RWPE2 (cell line): ENCODE measurements around the gene MACROD2.
A peak's percentile ranks its signal among the peaks of the same experiment; 100 is the strongest.

Experiments
- ATAC-seq: fragments of 200-7000 bp; cut with Tn5 transposase; 3 replicates; pipeline ENCODE4 v1.9.1; 2021; ENCODE audit warnings: low read depth
- DNase-seq: peaks from one replicate; pipeline ENCODE4 v3.0.0-alpha.2; 2020; ENCODE audit warnings: low spot score
- H3K27ac ChIP-seq: fragments of 450-650 bp; 2 replicates; pipeline ENCODE4 v1.5.1; 2017; ENCODE audit warnings: mild to moderate bottlenecking; ENCODE audit not compliant: poor library complexity, severe bottlenecking
- H3K27me3 ChIP-seq: fragments of 250-450 bp; sonication (Bioruptor Pico); 2 replicates; pipeline ENCODE4 v1.5.1; 2021; ENCODE audit warnings: mild to moderate bottlenecking, moderate library complexity; ENCODE audit not compliant: insufficient read depth, poor library complexity, severe bottlenecking
- H3K36me3 ChIP-seq: fragments of 250-450 bp; sonication (Bioruptor Pico); 2 replicates; pipeline ENCODE4 v1.5.1; 2020; ENCODE audit warnings: low read depth, mild to moderate bottlenecking, moderate library complexity
- H3K4me1 ChIP-seq: fragments of 250-450 bp; sonication (Bioruptor Pico); 2 replicates; pipeline ENCODE4 v1.5.1; 2021; ENCODE audit warnings: mild to moderate bottlenecking, moderate library complexity; ENCODE audit not compliant: insufficient read depth, poor library complexity, severe bottlenecking
- H3K4me3 ChIP-seq: fragments of 250-450 bp; sonication (Bioruptor Pico); 2 replicates; pipeline ENCODE4 v1.5.1; 2021; ENCODE audit warnings: mild to moderate bottlenecking, moderate library complexity; ENCODE audit not compliant: severe bottlenecking
- H3K9me3 ChIP-seq: fragments of 250-450 bp; sonication (Bioruptor Pico); 2 replicates; pipeline ENCODE4 v1.5.1; 2021; ENCODE audit warnings: mild to moderate bottlenecking, moderate library complexity; ENCODE audit not compliant: severe bottlenecking
- TF ChIP-seq, protein P1 (sequence below): fragments of 450-650 bp; IDR thresholded peaks from one replicate; pipeline ENCODE4 v1.5.1; 2017; ENCODE audit warnings: mild to moderate bottlenecking, moderate library complexity; ENCODE audit not compliant: poor library complexity, severe bottlenecking

The MACROD2 gene

DNA sequence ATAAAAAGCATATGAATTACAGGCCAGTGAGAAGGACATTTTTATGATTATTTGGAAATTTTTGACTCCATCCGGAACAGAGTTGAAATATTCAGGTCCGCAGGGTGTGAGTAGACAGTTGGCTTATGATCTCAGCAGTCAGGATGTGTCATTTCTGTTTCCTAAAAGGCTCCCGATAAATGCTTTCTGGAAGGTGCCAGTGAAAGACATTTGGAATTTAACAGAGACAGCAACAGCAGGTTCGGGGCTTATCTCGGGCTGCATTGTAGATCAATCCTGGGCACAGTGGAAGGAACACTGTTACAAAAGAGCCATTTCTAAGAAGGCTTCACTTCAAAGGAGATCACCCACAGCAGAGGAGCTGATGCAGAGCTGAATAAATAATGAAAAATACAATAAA is 1643.5 kb downstream of the MACROD2 start:
- no peak for DNase-seq

DNA sequence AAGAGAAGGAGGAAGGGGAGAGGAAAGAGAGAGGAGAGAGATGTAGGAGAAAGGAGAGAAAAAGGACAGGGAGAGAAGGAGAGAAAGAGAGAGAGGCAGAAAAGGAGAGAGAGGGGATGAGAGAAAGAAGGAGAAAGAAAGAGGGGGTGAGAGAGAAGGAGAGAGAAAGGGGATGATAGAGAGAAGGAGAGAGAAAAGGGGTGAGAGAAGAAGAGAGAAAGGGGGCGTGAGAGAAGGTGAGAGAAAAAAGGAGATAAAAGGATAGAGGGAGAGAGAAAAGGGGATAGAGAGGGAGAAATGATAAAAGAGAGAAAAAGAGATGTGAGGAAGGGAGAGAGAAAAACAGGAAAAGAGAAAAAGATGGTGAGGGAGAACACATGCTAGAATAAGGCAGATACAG is 1644.5 kb downstream of the MACROD2 start:
- no peak overlapping the region for H3K4me3 ChIP-seq
- H3K27ac ChIP-seq = no peak overlapping the region
- ATAC-seq (no peak), DNase-seq (no peak)
- TF ChIP-seq, protein P1, sequence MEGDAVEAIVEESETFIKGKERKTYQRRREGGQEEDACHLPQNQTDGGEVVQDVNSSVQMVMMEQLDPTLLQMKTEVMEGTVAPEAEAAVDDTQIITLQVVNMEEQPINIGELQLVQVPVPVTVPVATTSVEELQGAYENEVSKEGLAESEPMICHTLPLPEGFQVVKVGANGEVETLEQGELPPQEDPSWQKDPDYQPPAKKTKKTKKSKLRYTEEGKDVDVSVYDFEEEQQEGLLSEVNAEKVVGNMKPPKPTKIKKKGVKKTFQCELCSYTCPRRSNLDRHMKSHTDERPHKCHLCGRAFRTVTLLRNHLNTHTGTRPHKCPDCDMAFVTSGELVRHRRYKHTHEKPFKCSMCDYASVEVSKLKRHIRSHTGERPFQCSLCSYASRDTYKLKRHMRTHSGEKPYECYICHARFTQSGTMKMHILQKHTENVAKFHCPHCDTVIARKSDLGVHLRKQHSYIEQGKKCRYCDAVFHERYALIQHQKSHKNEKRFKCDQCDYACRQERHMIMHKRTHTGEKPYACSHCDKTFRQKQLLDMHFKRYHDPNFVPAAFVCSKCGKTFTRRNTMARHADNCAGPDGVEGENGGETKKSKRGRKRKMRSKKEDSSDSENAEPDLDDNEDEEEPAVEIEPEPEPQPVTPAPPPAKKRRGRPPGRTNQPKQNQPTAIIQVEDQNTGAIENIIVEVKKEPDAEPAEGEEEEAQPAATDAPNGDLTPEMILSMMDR = no peak
- no peaks in the 10 kb centered on the region for H3K27me3 ChIP-seq
- H3K36me3 ChIP-seq = no peaks in the 10 kb centered on the region
- H3K9me3 ChIP-seq = no peaks in the 10 kb centered on the region
- H3K4me1 ChIP-seq = no peaks in the 10 kb centered on the region

More for the DNA sequence above, 1643.5 kb downstream of the MACROD2 start:
- H3K4me1 ChIP-seq = no peaks in the 10 kb centered on the region
- no peak overlapping the region for H3K4me3 ChIP-seq
- H3K27ac ChIP-seq = no peak overlapping the region
- H3K9me3 ChIP-seq = no peaks in the 10 kb centered on the region
- TF ChIP-seq, protein P1 = no peak
- H3K36me3 ChIP-seq = no peaks in the 10 kb centered on the region
- H3K27me3 ChIP-seq = no peaks in the 10 kb centered on the region
- no peak for ATAC-seq

DNA sequence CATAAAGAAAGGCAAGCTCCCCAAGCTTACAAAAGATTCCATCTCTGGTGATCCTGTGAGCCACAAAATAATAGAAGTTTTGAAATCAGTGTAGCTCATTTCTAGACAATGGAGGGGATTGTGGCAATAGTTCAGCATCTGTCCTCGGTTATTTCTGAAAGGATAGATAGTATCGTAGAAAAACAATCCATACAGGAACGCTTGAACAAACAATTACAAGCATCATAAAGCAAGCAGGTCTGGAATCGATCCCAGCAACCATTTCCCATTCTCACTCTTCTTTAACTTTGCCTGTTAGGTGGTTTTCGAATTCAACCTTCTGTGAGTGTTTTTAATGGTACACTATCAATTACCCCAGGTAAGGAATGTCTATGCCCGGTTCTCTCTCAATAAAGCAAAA is 1646.8 kb downstream of the MACROD2 start:
- Histone ChIP-seq H3K4me3 (no peak overlapping the region), H3K27ac (no peak overlapping the region), H3K27me3 (no peaks in the 10 kb centered on the region), H3K36me3 (no peaks in the 10 kb centered on the region), H3K9me3 (no peaks in the 10 kb centered on the region), H3K4me1 (no peaks in the 10 kb centered on the region)
- ATAC-seq (no peak), DNase-seq (no peak)
- TF ChIP-seq, protein P1 = no peak

DNA sequence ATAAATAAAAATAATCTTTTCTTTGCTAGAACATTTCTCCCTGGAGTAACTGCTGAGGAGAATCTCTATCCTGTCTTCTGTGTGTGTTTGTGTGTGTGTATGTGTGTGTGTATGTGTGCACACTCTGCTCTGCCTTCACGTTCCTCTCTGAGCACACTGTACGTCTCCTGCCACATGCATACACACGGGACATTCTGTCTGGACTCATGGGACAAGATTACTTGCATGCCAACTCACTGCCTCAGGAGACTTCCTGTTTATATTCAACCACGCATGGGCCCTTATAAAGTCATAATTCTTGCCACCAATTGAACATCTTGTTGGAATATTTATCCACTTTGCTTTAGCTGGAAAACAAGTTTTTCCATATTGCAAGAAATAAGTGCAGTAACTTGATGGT is 1647.4 kb downstream of the MACROD2 start:
- no peaks in the 10 kb centered on the region for H3K9me3 ChIP-seq
- ATAC-seq (no peak), DNase-seq (no peak)
- H3K27me3 ChIP-seq = no peaks in the 10 kb centered on the region
- no peaks in the 10 kb centered on the region for H3K4me1 ChIP-seq
- TF ChIP-seq, protein P1 = no peak
- H3K4me3 ChIP-seq = no peak overlapping the region
- H3K27ac ChIP-seq = no peak overlapping the region
- H3K36me3 ChIP-seq = no peaks in the 10 kb centered on the region

DNA sequence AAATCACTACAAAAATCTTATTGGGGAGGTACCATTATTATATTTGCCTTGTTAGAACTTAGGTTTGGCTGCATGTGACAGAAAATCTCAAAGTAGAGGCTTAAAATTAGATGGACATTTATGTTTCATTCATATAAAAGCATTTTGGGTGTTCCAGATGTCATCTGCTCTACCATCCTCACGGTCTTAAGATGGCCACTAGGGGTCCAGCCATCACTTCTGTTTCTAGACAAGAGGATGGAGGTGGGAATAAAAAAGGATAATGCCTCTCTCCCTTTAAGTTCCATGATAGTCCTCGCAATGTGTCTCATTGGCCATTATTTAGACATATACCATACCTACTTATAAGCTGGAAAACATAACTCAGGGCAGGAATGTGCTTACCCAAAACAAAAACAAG is 1648.4 kb downstream of the MACROD2 start:
- ATAC-seq (peak; percentile 80), DNase-seq (no peak)
- Histone ChIP-seq H3K9me3 (no peaks in the 10 kb centered on the region), H3K27me3 (no peaks in the 10 kb centered on the region), H3K4me3 (no peak overlapping the region), H3K4me1 (no peaks in the 10 kb centered on the region), H3K27ac (no peak overlapping the region), H3K36me3 (no peaks in the 10 kb centered on the region)
- TF ChIP-seq, protein P1 = peak; percentile 68
